IMR-90 (cell line): ENCODE data around the gene MBD3L2. TPM values are rescaled to one million over a fixed set of nuclear protein-coding genes. Genes with fewer than 3 reads are reported as not detected.

Source experiments
- ATAC-seq: fragments of 200-7000 bp; cut with Tn5 transposase; 2 replicates; pipeline ENCODE4 v1.9.1; 2020; ENCODE audit warnings: low read depth, mild to moderate bottlenecking, moderate library complexity
- BruUV-seq: library from RNA; stranded (reverse); fragments of 400-500 nt; replicated peaks from 2 replicates; lab custom pipeline; 2021; lab: Mats Ljungman, UMichigan
- CTCF ChIA-PET: fragments of 300-600 bp; formaldehyde crosslinking; extraction: SDS; loops from one replicate; lab custom pipeline; 2021; ENCODE audit warnings: antibody characterized with exemption; lab: Yijun Ruan, JAX
- POLR2A ChIA-PET: fragments of 300-600 bp; sonication (Branson Sonifier 250); formaldehyde crosslinking; loops from one replicate; lab custom pipeline; 2022; ENCODE audit warnings: antibody characterized with exemption; ENCODE audit not compliant: unreplicated experiment; lab: Charles Lee
- DNase-seq: peaks from one replicate; pipeline ENCODE4 v3.0.0; 2013
- H2AFZ ChIP-seq: replicated peaks from 2 replicates; pipeline ENCODE3; 2013; ENCODE audit warnings: low read length, mild to moderate bottlenecking; ENCODE audit not compliant: poor library complexity
- H2AK5ac ChIP-seq: 2 replicates; pipeline ENCODE4 v1.6.1; 2013; ENCODE audit warnings: low read depth, low read length, inconsistent platforms
- H2AK9ac ChIP-seq: replicated peaks from 2 replicates; pipeline ENCODE3; 2013; ENCODE audit warnings: mild to moderate bottlenecking, low read depth, low read length, moderate library complexity; ENCODE audit not compliant: poor library complexity
- H2BK120ac ChIP-seq: 2 replicates; pipeline ENCODE4 v1.6.1; 2013; ENCODE audit warnings: low read depth, low read length, inconsistent platforms
- H2BK15ac ChIP-seq: 3 replicates; pipeline ENCODE4 v1.6.1; 2013; ENCODE audit warnings: low read depth, low read length, inconsistent platforms
- H2BK20ac ChIP-seq: 2 replicates; pipeline ENCODE4 v1.6.1; 2013; ENCODE audit warnings: low read depth, mild to moderate bottlenecking, inconsistent platforms, low read length, moderate library complexity
- H2BK5ac ChIP-seq: 2 replicates; pipeline ENCODE4 v1.6.1; 2013; ENCODE audit warnings: mild to moderate bottlenecking, low read depth, low read length, inconsistent platforms; ENCODE audit not compliant: poor library complexity, severe bottlenecking
- H3K14ac ChIP-seq: replicated peaks from 2 replicates; pipeline ENCODE4 v1.6.1; 2013; ENCODE audit warnings: low read depth, low read length, inconsistent platforms
- H3K18ac ChIP-seq: 2 replicates; pipeline ENCODE4 v1.6.1; 2013; ENCODE audit warnings: low read depth, low read length, control low read depth
- H3K23ac ChIP-seq: 2 replicates; pipeline ENCODE4 v1.6.1; 2013; ENCODE audit warnings: low read depth, low read length, inconsistent platforms
- H3K27ac ChIP-seq: 2 replicates; pipeline ENCODE4 v1.5.1; 2013; ENCODE audit warnings: mild to moderate bottlenecking, control low read depth, low read length; ENCODE audit not compliant: insufficient read depth
- H3K27me3 ChIP-seq: 2 replicates; pipeline ENCODE4 v1.6.1; 2013; ENCODE audit warnings: low read length; ENCODE audit not compliant: control insufficient read depth, insufficient read depth
- H3K36me3 ChIP-seq: 2 replicates; pipeline ENCODE4 v1.6.1; 2013; ENCODE audit warnings: low read length, mixed read lengths; ENCODE audit not compliant: control insufficient read depth, insufficient read depth
- H3K4ac ChIP-seq: 2 replicates; pipeline ENCODE4 v1.6.1; 2013; ENCODE audit warnings: low read depth, low read length, inconsistent platforms
- H3K4me1 ChIP-seq: 2 replicates; pipeline ENCODE4 v1.6.1; 2013; ENCODE audit warnings: low read length, mixed read lengths; ENCODE audit not compliant: control insufficient read depth, insufficient read depth
- H3K4me2 ChIP-seq: 2 replicates; pipeline ENCODE4 v1.6.1; 2013; ENCODE audit warnings: low read depth, mild to moderate bottlenecking, control low read depth, low read length, moderate library complexity
- H3K4me3 ChIP-seq: 2 replicates; pipeline ENCODE4 v1.5.1; 2013; ENCODE audit warnings: low read depth, mild to moderate bottlenecking, control low read depth, low read length, moderate library complexity; ENCODE audit not compliant: insufficient read depth
- H3K56ac ChIP-seq: 2 replicates; pipeline ENCODE4 v1.6.1; 2013; ENCODE audit warnings: low read length, inconsistent platforms; ENCODE audit not compliant: insufficient read depth; ENCODE audit errors: extremely low read depth
- H3K79me1 ChIP-seq, 2 experiments: 2 replicates each; pipeline ENCODE4 v1.6.1; 2013; ENCODE audit warnings: low read length in 2 of 2, inconsistent platforms in 1 of 2, low read depth in 1 of 2
- H3K9ac ChIP-seq: 2 replicates; pipeline ENCODE4 v1.6.1; 2013; ENCODE audit warnings: low read depth, low read length, control low read depth
- H3K9me1 ChIP-seq: 2 replicates; pipeline ENCODE4 v1.6.1; 2013; ENCODE audit warnings: low read length, inconsistent platforms; ENCODE audit not compliant: insufficient read depth
- H3K9me3 ChIP-seq: 2 replicates; pipeline ENCODE4 v1.6.1; 2013; ENCODE audit warnings: low read length; ENCODE audit not compliant: control insufficient read depth, insufficient read depth
- H4K20me1 ChIP-seq: 2 replicates; pipeline ENCODE4 v1.6.1; 2013; ENCODE audit warnings: low read length, inconsistent platforms; ENCODE audit not compliant: insufficient read depth
- H4K5ac ChIP-seq: 2 replicates; pipeline ENCODE4 v1.6.1; 2013; ENCODE audit warnings: mild to moderate bottlenecking, low read depth, low read length, control low read depth
- H4K8ac ChIP-seq, 2 experiments: 2 replicates each; pipeline ENCODE4 v1.6.1; 2013; ENCODE audit warnings: low read depth in 2 of 2, low read length in 2 of 2, control low read depth in 1 of 2, inconsistent platforms in 1 of 2
- H4K91ac ChIP-seq: 2 replicates; pipeline ENCODE4 v1.6.1; 2013; ENCODE audit warnings: low read depth, low read length, inconsistent platforms; ENCODE audit not compliant: insufficient read depth
- BHLHE40 ChIP-seq: fragments of 150-350 bp; IDR thresholded peaks from 2 replicates; pipeline ENCODE4 v1.6.1; 2016; ENCODE audit warnings: mild to moderate bottlenecking, low read depth, low read length
- MAZ ChIP-seq: IDR thresholded peaks from 2 replicates; pipeline ENCODE4 v1.6.1; 2012; ENCODE audit warnings: low read depth, mild to moderate bottlenecking, low read length, improper control_type of control experiment, moderate library complexity, borderline replicate concordance
- NFE2L2 ChIP-seq: fragments of 150-350 bp; IDR thresholded peaks from 2 replicates; pipeline ENCODE4 v1.6.1; 2016; ENCODE audit warnings: low read depth, mild to moderate bottlenecking, low read length
- RAD21 ChIP-seq: IDR thresholded peaks from 2 replicates; pipeline ENCODE4 v1.6.1; 2012; ENCODE audit warnings: low read length, improper control_type of control experiment
- RFX5 ChIP-seq: IDR thresholded peaks from 2 replicates; pipeline ENCODE4 v1.8.0; 2012; ENCODE audit warnings: low read depth, mild to moderate bottlenecking, low read length, moderate library complexity
- SMC3 ChIP-seq: fragments of 150-350 bp; IDR thresholded peaks from 2 replicates; pipeline ENCODE4 v1.6.1; 2016; ENCODE audit warnings: low read depth, mild to moderate bottlenecking, antibody characterized with exemption, low read length, moderate library complexity
- WGBS, 2 experiments: methylation state at CpG; one replicate each; pipeline versions ENCODE4 v1.1.5 to v1.1.7; 2013; ENCODE audit warnings: missing lambda C conversion rate in 2 of 2; ENCODE audit not compliant: insufficient read length in 1 of 2; ENCODE audit errors: extremely low coverage in 2 of 2; 5-methylcytosine and 5-hydroxymethylcytosine counted together
- dilution Hi-C: fragments of 300-500 bp; cut with HindIII; formaldehyde crosslinking; loops from one replicate; pipeline ENCODE4 v1.14.3; 2018; ENCODE audit warnings: low sequenced_read_pairs; ENCODE audit not compliant: unreplicated experiment
- in situ Hi-C: fragments of 300-500 bp; cut with MboI; formaldehyde crosslinking; loops from 3 replicates; pipeline ENCODE4 v1.14.3; 2019; ENCODE audit warnings: low sequenced_read_pairs, inconsistent platforms, mixed read lengths
- intact Hi-C: fragments of 100-400 bp; cut with micrococcal nuclease; formaldehyde crosslinking; loops from 2 replicates; pipeline ENCODE4 v1.10.0; 2022
- polyA plus RNA-seq, 3 experiments: library from polyadenylated mRNA; depleted of rRNA; stranded (reverse); fragments of >200 nt; gene quantifications; 2 replicates each; pipeline ENCODE4 v1.2.3, GENCODE V29; 2012; ENCODE audit warnings: low replicate concordance in 1 of 3
- total RNA-seq: library from RNA; depleted of rRNA; stranded (reverse); fragments of >200 nt; gene quantifications from 2 replicates; pipeline ENCODE4 v1.2.3, GENCODE V29; 2012
- TF ChIP-seq, protein P1 (sequence below): fragments of 150-350 bp; IDR thresholded peaks from 2 replicates; pipeline ENCODE4 v1.6.1; 2017; ENCODE audit warnings: mild to moderate bottlenecking, antibody characterized with exemption, low read length, low read depth
- TF ChIP-seq, protein P2 (sequence below): conservative IDR thresholded peaks from 2 replicates; pipeline ENCODE4 v1.5.1; 2012; ENCODE audit warnings: mild to moderate bottlenecking, low read depth, low read length, improper control_type of control experiment

Gene MBD3L2
- total and polyA plus RNA-seq, 2 of the 4 experiments (the other 2 are of a cell fraction), result not detected

DNA sequence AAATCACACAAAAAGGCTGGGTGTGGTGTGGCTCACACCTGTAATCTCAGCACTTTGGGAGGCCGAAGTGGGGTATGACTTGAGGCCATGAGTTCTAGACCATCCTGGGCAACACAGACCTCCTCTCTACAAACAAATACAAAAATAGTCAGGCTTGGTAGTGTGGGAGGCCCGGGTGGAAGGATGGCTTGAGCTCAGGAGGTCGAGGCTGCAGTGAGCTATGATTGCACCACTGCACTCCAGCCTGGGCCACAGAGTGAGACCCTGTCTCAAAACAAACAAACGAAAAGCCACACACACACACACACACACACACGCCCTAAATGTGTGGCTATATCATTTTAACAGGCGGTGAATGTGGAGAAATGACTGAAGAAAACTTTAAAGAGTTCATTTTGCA is 19.5 kb downstream of the MBD3L2 start:
- no peak overlapping the region for H2BK20ac ChIP-seq
- intact Hi-C loops (loop anchor here (10.0 kb wide), 1 partner anchor 334 kb away; the partner anchor contains the start of genes GPR108 and TRIP10), dilution Hi-C loops (no loop called here), in situ Hi-C loops (no loop called here)
- ATAC-seq, result no peak
- no peak overlapping the region; the same call in 1 of the 2 replicates for H4K5ac ChIP-seq
- H3K9ac ChIP-seq, result no peak overlapping the region
- no peaks in the 10 kb centered on the region for H3K27me3 ChIP-seq
- no peak overlapping the region for H3K4me3 ChIP-seq
- no peak for DNase-seq
- no TSS peak for BruUV-seq
- no peaks in the 10 kb centered on the region for H4K20me1 ChIP-seq
- peak overlapping the region; percentile 99 for H2AFZ ChIP-seq
- H3K79me1 ChIP-seq, result peaks cover 11 to 18% of the 10 kb centered on the region in 2 experiments
- H3K4ac ChIP-seq, result 0 out of 2 replicates have a peak overlapping the region, but pooled peaks have one; percentile 43
- no peaks in the 10 kb centered on the region for H3K9me1 ChIP-seq
- no peak overlapping the region for H3K27ac ChIP-seq
- H3K9me3 ChIP-seq, result peaks cover 2% of the 10 kb centered on the region; the same call in 1 of the 2 replicates
- no peak overlapping the region for H2AK9ac ChIP-seq
- no peak overlapping the region for H3K4me2 ChIP-seq
- TF ChIP-seq BHLHE40 (no peak), RAD21 (no peak), RFX5 (no peak), NFE2L2 (no peak), SMC3 (no peak), MAZ (no peak)
- TF ChIP-seq, protein P1, sequence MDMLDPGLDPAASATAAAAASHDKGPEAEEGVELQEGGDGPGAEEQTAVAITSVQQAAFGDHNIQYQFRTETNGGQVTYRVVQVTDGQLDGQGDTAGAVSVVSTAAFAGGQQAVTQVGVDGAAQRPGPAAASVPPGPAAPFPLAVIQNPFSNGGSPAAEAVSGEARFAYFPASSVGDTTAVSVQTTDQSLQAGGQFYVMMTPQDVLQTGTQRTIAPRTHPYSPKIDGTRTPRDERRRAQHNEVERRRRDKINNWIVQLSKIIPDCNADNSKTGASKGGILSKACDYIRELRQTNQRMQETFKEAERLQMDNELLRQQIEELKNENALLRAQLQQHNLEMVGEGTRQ, result no peak
- TF ChIP-seq, protein P2, sequence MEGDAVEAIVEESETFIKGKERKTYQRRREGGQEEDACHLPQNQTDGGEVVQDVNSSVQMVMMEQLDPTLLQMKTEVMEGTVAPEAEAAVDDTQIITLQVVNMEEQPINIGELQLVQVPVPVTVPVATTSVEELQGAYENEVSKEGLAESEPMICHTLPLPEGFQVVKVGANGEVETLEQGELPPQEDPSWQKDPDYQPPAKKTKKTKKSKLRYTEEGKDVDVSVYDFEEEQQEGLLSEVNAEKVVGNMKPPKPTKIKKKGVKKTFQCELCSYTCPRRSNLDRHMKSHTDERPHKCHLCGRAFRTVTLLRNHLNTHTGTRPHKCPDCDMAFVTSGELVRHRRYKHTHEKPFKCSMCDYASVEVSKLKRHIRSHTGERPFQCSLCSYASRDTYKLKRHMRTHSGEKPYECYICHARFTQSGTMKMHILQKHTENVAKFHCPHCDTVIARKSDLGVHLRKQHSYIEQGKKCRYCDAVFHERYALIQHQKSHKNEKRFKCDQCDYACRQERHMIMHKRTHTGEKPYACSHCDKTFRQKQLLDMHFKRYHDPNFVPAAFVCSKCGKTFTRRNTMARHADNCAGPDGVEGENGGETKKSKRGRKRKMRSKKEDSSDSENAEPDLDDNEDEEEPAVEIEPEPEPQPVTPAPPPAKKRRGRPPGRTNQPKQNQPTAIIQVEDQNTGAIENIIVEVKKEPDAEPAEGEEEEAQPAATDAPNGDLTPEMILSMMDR, result no peak
- H3K56ac ChIP-seq, result no peak overlapping the region
- ChIA-PET POLR2A (no interaction called here), CTCF (interaction anchor here (0.6 kb wide), 1 partner anchor 79 kb away, joined by 3 read pairs; no protein-coding TSS in a partner anchor)
- H3K4me1 ChIP-seq, result no peaks in the 10 kb centered on the region
- peak overlapping the region; percentile 68 to 76 for H4K8ac ChIP-seq
- no peak overlapping the region for H3K14ac ChIP-seq
- 0 out of 2 replicates have a peak overlapping the region, but pooled peaks have one; percentile 27 for H4K91ac ChIP-seq
- no peak overlapping the region for H2AK5ac ChIP-seq
- H2BK15ac ChIP-seq, result no peak overlapping the region
- H2BK5ac ChIP-seq, result no peak overlapping the region
- no peak overlapping the region for H2BK120ac ChIP-seq
- no CpG with 5 or more reads among the region's 6 CpGs for WGBS, 2 experiments
- peaks cover 15% of the 10 kb centered on the region for H3K36me3 ChIP-seq
- no peak overlapping the region for H3K18ac ChIP-seq
- H3K23ac ChIP-seq, result no peak overlapping the region
